HG03354 (cell line): ENCODE measurements around the gene DNAJA4.

Experiments
- ATAC-seq: cut with Tn5 transposase; IDR thresholded peaks from one replicate; pipeline ENCODE4 v1.9.1; 2021; ENCODE audit warnings: mild to moderate bottlenecking; ENCODE audit not compliant: unreplicated experiment, poor library complexity, severe bottlenecking

Gene DNAJA4

DNA sequence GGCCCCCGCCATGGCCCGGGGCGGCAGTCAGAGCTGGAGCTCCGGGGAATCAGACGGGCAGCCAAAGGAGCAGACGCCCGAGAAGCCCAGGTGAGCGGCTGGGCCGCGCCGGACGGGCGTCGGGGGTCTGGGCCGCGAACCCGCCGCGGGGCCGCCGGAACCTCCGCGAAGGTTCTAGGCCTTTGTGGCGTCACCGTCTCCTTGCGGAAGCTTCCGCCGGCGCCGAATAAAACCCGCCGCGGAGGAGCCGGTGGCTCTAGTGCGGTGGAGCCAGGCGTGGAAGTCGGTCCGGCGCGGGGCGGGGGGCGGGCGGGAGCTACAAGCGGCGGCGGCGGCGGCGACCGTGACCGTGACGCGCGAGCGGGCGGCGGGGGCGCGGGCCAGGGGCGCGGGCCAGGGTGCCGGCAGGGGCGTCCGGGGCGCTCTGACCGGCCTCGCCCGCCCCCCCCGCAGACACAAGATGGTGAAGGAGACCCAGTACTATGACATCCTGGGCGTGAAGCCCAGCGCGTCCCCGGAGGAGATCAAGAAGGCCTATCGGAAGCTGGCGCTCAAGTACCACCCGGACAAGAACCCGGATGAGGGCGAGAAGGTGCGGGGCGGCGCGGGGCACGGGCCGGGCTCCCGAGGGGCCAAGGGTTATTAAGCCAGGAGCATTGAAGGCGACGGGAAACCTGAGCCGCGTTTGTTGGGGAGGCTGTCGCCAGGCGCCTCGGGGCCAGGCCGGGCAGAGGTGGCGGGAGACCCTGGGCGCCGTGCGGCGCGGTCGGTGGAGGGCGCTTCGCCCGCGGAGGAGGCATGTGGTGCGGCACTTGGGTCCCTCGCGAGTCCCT is at the start of gene DNAJA4:
TSS of gene DNAJA4 (plus strand) at position 259 of the 833 bp plus-strand sequence. CDS start at position 461, 202 bp downstream.
- no peak for ATAC-seq

DNA sequence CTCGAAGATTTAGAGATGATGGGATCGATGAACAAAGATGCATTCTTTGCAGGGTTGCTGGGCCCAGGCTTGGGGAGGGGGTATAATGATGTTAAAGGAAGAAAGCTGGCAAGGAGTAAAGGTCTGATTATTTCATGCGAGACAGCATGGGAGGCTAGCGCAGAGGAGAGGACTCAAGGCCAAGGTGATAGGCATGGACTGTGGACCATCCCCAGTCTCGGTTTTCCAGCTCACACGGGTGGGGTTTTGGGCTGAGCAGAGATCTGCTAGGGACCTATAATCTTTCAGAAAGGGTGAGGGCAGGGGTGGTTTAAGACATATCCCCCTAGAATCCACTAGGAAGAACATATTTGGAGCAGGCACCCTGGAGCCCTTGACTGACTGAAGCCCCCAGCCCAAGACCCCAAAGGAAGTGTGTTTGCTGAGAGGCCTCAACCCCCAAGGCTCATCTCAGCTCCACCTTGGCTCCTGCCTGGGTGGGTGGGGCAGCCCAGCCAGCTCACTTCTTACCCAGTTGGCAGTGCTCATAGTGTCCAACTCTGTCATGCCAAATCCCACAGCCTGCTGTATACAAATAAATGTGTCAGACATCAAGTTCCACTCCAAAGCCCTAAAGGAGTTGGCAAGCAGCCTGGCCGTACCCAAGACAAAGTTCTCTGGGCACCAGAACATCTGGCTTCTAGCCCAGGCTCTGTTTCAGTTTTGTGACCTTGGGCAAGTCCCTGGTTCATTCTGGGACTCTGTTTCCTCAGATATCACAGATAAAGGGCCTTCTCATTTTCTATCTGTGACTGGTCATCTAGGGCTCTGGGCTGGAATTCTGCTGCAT is 47.9 kb upstream of the DNAJA4 start:
- ATAC-seq, result no peak

DNA sequence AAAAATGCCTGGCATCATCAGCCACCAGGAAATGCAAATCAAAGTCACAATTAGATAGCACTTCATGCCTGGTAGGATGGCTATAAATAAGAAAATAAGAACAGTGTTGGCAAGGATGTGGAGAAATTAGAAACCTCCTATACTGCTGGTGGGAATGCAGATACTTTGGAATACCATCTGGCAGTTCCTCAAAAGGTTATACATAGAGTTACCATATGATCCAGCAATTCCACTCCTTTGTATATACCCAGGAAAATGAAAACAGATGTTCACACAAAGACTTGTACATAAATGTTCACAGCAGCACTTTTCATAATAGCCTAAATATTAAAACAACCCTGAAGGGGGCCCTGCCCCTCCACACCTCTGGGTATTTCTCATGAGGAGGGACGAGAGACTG is 43.6 kb upstream of the DNAJA4 start:
- ATAC-seq, result no peak

DNA sequence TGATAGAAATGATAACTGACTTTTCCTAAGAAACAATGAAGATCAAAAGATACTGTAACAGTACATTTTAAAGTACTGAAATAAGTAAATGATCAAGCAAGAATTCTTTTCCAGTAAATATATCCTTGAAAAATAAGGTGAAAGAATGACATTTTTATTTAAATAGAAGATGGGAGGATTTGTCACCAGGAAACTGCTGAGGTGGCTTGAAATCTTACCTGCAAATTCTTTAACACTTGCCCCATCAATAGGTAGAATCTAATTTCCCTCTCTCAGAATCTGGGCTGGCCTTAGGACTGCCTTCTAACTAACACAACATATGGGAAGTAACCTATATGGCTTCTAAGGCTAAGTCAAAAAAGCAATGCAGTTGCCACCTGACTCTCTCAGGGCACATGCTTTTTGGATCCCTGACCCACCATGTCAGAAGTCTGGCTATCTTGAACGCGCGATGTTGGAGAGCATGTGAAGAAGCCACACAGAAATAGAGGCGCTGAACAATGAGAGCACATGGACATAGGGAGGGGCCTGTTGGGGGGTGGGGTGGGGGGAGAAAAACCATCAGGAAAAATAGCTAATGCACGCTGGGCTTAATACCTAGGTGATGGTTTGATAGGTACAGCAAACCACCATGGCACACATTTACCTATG is 41.5 kb upstream of the DNAJA4 start:
- ATAC-seq, result no peak

DNA sequence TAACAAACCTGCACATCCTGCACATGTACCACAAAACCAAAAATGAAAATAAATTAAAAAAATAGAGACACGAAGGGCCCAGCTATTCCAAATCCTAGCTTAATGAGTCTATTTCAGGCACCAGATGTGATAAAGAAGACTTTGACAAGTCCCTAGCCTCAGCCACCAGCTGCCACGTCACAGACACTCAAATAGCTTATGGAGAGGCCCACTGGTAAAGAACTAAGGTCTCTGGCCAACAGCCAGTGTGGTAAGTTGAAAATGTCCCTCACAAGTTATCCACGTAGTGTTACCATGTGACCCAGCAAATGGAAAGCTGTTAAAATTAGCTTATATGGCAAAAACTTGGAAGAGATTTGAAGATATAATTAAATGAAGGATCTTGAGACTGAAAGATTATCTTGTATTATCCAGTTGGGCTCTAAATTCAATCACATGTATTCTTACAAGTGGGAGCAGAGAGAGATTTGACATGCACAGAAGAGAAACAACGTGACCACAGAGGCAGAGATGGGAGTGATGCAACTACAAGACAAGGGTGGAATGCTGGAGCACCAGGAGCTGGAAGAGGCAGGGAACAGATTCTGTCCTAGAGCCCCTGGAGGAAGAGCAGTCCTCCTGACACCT is 40.9 kb upstream of the DNAJA4 start:
- ATAC-seq, result no peak

DNA sequence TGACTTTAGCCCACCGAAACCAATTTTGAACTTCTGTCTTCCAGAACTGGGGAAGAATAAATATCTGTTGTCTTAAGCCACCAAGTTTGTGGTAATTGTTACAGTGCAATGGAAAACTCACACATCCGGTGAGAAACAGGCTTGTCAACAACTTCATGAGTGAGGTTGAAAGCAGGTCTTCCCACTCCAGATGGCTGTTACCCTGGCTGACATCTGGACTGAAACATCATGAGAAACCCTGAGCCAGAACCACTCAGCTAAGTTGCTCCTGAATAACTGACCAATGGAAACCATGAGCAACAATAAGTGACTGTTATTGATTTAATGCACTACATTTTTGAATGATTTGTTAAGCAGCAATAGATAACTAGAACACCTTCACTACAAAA is 40.3 kb upstream of the DNAJA4 start:
- no peak for ATAC-seq

DNA sequence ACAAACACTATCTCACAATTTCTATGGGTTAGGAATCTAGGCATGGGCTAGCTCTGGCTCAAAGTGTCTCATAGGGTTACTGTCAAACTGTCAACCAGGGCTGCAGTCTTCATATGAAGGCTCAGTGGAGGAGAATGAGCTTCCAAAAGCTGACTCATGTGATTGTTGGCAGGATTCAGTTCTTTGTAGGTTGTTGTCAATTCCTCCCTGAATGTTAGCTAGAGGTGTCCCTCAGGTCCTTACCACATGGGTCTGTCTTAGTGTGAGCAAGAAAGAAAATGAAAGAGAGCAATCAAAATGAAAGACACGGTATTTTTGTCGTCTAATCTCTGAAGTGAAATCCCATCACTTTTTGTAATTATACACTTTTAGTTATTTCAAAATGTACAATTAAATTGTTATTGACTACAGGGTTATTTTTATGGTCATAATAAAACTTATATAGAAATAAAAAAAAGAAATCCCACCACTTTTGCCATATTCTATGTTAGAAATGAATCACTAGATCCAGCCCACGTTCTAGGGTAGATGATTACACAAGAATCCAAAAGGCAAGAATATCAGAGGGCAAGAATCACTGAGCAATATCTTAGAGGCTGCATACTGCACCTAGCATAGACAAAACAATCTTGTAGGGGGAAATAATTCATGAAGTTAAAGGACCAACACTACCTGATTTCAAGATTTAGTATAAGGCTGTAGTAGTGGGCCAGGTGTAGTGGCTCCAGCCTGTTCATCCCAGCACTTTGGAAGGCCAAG is 38.4 kb upstream of the DNAJA4 start:
- ATAC-seq, result peak; percentile 52

DNA sequence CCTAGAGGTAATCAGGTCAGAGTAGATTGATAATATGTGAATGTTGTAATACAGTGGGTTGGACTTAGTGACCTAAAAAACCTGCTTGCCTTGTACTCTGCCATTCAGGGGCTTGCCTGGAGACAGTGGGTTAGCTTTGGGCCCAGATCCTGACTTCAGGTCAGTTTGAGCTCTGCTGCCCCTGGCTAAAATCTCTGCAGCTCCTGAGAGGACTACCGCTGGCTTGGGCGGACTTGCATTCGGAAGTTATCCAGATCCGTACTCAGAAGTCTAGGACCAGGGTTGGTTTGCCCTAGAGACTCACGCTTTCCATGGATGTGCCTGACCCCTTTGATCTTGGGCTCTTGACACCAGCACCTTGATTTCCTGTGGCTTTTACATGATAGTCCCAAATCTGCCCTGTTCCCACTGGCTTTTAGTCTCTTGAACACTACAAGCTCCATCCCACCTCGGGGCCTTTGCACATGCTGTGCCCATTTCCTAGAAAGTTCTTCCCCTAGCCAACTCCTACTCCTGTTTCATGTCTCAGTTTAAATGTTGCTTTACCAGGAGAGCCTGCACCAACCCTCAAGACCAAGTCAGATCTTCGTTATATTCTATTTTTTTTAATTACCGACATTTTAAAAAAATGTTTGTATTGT is 35.9 kb upstream of the DNAJA4 start:
- no peak for ATAC-seq

DNA sequence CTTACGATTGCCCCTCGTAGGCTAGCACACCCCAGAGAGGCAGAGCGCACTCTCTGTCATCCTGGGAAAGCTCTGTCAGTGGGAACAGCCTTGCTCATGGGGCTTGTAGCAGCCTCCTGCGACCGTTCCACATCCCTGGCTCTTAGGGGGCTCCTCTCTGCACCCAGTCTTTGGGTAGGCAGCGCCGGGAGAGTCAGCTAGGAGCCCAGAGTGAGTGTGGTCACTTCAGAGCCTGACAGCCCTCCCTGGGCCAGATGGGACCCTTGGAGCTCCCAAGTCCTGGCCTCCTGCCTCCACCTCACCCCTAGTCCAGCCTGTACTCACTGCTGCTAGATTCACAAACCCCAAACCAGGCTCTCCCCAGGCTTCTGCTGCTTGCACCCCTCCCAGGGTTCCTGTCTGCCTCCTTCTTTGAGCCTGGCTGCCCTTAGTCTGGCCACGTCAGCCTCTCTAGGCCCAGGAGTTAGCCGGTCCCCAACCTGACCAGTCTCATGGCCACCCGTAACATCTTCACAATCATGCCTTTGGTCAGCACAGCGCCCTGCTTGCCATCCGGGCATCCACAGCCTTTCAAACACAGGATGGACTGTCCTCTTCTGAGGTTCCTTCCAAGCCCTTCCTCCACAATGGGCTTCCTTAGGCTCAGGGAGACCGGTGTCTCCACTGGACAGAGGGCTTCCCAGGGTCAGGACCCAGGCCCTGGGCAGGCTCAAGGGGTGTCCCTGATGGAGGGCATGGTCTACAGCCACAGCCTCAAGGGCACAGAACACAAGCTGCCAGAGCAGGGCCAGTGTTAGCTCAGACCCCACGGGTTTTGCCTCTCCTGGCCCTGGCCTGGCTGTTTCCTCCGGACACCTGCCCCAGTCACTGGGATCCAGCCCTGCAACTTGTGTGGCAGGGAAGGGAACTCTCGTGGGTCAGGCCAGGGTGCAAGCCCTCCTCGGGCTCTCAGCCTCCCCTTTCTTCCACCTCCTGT is 34.6 kb upstream of the DNAJA4 start:
- ATAC-seq, result no peak

DNA sequence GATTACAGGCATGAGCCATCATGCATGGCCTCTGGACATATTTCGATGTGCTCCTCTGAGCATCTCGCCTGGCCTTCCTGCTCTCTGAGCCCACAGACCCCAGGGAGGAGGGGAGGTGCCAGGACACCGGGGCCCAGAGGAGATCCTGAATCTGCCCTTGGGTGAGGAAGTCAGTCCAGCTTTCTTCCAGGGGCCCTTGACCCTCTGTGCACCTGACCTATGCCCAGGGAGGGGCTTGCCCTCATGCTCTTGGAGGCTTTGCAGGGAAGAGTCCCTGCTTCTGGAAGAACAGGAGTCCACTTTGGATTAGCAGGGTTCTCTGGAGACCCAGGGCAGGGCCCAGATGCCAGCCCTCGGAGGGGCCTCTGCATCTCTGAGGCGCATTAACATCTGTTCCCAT is 31.4 kb upstream of the DNAJA4 start:
- ATAC-seq, result no peak

DNA sequence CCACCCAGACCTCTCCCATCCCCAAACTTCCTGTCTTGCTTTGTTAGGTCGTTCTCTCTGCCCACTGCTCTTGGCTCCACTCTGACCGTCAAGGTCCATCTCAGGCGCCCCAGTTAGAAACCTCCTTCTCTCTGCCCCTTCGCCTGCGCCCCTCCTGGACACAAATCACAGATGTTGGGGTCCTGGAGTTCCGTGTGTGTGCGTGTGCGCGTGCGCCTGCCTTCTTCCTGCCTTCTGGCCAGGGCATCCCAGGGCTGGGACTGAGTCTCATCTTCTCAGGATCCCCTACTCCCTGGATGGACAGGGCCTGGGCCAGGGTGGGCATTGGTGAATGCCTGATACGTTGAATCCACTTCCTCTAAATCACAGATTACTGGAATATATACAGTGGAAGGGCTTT is 30.9 kb upstream of the DNAJA4 start:
- no peak for ATAC-seq

DNA sequence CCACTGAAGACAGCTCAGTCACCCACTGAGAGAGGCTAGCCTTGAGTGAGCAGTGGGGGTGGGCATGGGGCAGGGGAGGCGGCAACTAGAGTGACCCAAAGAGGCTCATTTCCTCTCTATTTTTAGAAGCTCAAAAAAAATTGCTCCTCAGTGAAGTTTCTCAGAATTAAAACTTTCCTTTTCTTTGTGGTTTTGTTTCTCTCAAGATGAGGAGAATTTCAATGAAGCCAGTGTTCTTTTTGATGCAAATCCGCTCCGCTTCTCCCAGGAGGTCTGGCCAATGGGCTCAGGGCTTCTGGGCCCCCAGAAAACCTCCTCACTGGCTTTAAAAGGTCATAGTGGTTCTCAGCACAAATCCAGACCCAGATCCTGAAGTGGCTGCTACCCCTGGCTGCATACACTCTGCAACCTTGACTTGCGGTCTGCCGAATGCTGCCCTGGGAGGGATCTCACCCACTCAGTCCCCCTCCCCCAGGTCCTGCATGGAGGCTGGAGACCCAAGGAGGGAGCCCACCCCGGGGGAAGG is 29.8 kb upstream of the DNAJA4 start, which contains the start of gene ACSBG1:
TSS of gene ACSBG1 (minus strand) at position 51 of the 526 bp plus-strand sequence. CDS start 64 bp downstream, outside the sequence.
- no peak for ATAC-seq

DNA sequence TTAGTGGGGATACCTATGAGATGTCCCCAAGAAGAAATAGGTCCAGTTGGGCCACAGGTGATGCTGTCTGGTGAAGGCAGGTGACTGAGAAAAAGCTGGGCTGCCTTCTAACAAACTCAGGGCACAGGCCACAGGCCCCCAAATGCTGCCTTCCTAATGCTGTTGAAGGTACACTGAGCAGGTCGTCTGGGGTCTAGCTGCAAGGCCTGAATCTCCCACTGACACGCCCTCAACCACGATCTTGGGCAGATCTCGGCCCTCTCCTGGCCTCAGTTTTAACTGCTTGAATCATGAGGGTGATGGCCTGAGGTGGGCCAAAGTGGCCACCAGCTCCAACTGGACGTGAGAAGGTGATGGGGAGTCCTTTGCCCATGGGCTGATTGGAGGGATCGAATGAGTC is 27.9 kb upstream of the DNAJA4 start:
- ATAC-seq, result no peak

DNA sequence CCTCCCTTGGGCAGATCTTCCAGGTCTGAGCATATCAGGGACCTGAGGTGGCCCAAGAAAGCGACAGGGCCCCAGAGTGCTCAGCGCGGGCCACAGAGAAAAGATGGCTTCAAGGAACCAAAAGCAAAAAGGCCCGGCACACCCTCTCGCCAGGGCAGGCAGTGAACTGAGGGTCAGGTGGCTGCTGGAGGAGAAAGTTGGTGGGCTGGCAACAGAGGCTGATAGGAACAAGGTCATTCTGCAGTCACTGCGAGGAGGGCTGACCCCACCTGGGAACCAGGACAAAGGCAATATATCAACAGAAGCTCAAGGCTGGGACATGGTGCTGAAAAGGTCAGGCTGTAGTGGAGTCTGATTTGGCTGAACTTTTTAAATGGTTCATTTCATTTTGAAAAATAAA is 27.2 kb upstream of the DNAJA4 start:
- ATAC-seq, result no peak

DNA sequence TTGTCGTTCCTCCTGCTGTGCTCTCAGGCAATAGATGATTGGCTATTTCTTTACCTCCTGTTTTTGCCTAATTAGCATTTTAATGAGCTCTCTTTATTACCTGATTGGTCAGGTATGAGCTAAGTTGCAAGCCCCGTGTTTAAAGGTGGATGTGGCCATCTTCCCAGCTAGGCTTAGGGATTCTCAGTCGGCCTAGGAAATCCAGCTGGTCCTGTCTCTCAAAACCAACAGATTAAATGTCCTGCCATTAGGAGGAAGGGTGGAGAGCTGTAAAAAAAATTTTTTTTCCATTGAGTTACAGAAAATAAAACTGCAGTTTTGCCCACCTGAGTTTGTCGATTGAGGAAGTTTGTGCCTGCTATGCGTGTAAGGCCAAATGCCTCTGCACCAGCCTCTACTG is 24.6 kb upstream of the DNAJA4 start:
- ATAC-seq, result no peak

DNA sequence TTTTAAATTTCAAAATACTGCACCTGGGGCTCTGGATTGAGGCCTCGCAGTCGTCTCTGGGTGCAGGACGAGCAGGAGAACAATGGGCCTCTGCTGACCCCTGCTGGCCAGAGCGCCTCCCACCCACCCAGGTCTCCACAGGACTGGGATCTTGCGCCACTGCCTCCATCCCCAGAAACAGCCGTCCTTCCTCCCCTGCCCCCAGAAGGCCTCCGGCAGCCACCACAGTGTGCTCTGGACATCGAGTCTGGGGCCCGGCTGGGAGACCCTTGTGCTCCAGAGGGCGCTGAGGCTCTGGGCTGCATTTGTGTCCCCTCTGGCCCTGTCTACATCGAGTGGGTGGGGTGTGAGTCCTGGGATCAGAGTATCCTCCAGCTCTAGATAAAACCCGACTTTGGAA is 23.3 kb upstream of the DNAJA4 start:
- ATAC-seq, result peak; percentile 46

DNA sequence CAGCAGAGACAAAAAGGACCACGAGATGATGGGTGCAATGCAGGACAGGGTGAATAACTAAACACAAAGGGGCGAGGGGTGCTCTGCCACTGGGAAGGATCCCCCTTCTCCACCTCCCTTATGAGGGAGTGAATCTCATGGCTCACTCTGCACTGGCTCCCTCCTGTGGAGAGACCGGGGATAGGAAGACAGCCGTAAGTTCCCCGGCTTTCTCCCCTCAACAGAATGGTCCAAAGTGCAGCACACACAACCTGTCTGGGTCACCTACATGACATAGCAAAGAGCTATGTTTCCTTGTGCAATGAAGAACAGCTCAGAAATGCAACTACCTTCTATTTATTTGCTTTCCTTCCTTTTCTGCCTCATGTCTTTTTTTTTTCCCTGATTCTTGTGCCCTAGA is 22.2 kb upstream of the DNAJA4 start:
- no peak for ATAC-seq
